Endothelial cell of umbilical vein (primary cell): ENCODE results near the gene FTO. TPM values are rescaled to one million over a fixed set of nuclear protein-coding genes. Genes with fewer than 3 reads are reported as not detected.

Source experiments
- BruUV-seq: library from RNA; stranded (reverse); fragments of 400-500 nt; replicated peaks from 2 replicates; lab custom pipeline; 2021; lab: Mats Ljungman, UMichigan
- CTCF ChIA-PET: fragments of 300-600, 350-600 bp; sonication (Branson Sonifier 250); formaldehyde crosslinking; loops from one replicate; lab custom pipeline; 2021; ENCODE audit warnings: antibody characterized with exemption, inconsistent platforms; lab: Charles Lee
- POLR2A ChIA-PET: fragments of 300-600, 350-600 bp; sonication (Branson Sonifier 250); formaldehyde crosslinking; loops from one replicate; lab custom pipeline; 2021; ENCODE audit warnings: antibody characterized with exemption, inconsistent platforms; lab: Charles Lee
- DNase-seq: peaks from one replicate; pipeline ENCODE4 v3.0.0-alpha.2; 2011; ENCODE audit warnings: low read depth, low spot score
- FAIRE-seq: peaks from 2 replicates; lab custom pipeline; 2011; peaks lifted over from hg19 to GRCh38; lab: Jason Lieb, UNC
- H2AFZ ChIP-seq: 2 replicates; pipeline ENCODE4 v1.6.0; 2012; ENCODE audit warnings: low read depth, low read length, control low read depth, inconsistent platforms
- H3K27ac ChIP-seq: 2 replicates; pipeline ENCODE4 v1.5.1; 2011; ENCODE audit warnings: low read depth, mild to moderate bottlenecking, control low read depth, low read length, moderate library complexity; ENCODE audit not compliant: insufficient read depth
- H3K27me3 ChIP-seq, 2 experiments: 2 replicates each; pipeline versions ENCODE4 v1.6.0 to v1.6.1; 2011; ENCODE audit warnings: low read length in 2 of 2, mixed read lengths in 1 of 2; ENCODE audit not compliant: control insufficient read depth in 2 of 2, insufficient read depth in 2 of 2
- H3K36me3 ChIP-seq, 2 experiments: 2 replicates in 1 of 2; 3 replicates in 1 of 2; pipeline ENCODE4 v1.5.1; 2011; ENCODE audit warnings: low read length in 2 of 2, mild to moderate bottlenecking in 1 of 2, moderate library complexity in 1 of 2; ENCODE audit not compliant: control insufficient read depth in 2 of 2, insufficient read depth in 2 of 2; ENCODE audit errors: extremely low read depth in 1 of 2
- H3K4me1 ChIP-seq: 3 replicates; pipeline ENCODE4 v1.5.1; 2011; ENCODE audit warnings: mild to moderate bottlenecking, low read length; ENCODE audit not compliant: control insufficient read depth, insufficient read depth; ENCODE audit errors: extremely low read depth
- H3K4me2 ChIP-seq: 2 replicates; pipeline ENCODE4 v1.6.1; 2011; ENCODE audit warnings: low read length, control low read depth, mixed read lengths; ENCODE audit not compliant: insufficient read depth
- H3K4me3 ChIP-seq, 3 experiments: fragments of 200-600 bp in 1 of 3; sonication (generic), shearing (Covaris generic) in 1 of 3; replicated peaks in 1 of 3; 2 replicates each; pipeline ENCODE4 v1.5.1; 2011 to 2016; ENCODE audit warnings: control low read depth in 3 of 3, low read length in 3 of 3, mild to moderate bottlenecking in 2 of 3, inconsistent platforms in 1 of 3, low read depth in 1 of 3, moderate library complexity in 1 of 3; ENCODE audit not compliant: insufficient read depth in 1 of 3
- H3K79me2 ChIP-seq: 2 replicates; pipeline ENCODE4 v1.6.0; 2012; ENCODE audit warnings: low read length, inconsistent platforms; ENCODE audit not compliant: control insufficient read depth, insufficient read depth
- H3K9ac ChIP-seq: replicated peaks from 2 replicates; pipeline ENCODE3; 2011; ENCODE audit warnings: low read length, control low read depth; ENCODE audit not compliant: insufficient read depth; ENCODE audit errors: extremely low read depth
- H3K9me1 ChIP-seq: replicated peaks from 3 replicates; pipeline ENCODE4 v1.6.0; 2011; ENCODE audit warnings: mild to moderate bottlenecking, low read length; ENCODE audit not compliant: control insufficient read depth, insufficient read depth; ENCODE audit errors: extremely low read depth
- H3K9me3 ChIP-seq: replicated peaks from 2 replicates; pipeline ENCODE4 v1.5.1; 2012; ENCODE audit warnings: low read length, inconsistent platforms; ENCODE audit not compliant: control insufficient read depth, insufficient read depth
- H4K20me1 ChIP-seq: replicated peaks from 2 replicates; pipeline ENCODE3; 2011; ENCODE audit warnings: mild to moderate bottlenecking, low read length; ENCODE audit not compliant: control insufficient read depth, insufficient read depth; ENCODE audit errors: extremely low read depth
- CTCF ChIP-seq, 2 donors: IDR thresholded peaks; 1 replicate in 1 of 2; 2 replicates in 1 of 2; pipeline ENCODE4 v1.5.1; 2011; ENCODE audit warnings: low read length in 2 of 2, mild to moderate bottlenecking in 2 of 2, moderate library complexity in 2 of 2, control low read depth in 1 of 2, inconsistent platforms in 1 of 2, low read depth in 1 of 2; ENCODE audit not compliant: insufficient read depth in 1 of 2; ENCODE audit errors: extremely low read depth in 1 of 2
- EZH2 ChIP-seq: IDR thresholded peaks from 2 replicates; pipeline ENCODE4 v1.6.1; 2012; ENCODE audit warnings: borderline replicate concordance, low read depth, mild to moderate bottlenecking, moderate library complexity, low read length, inconsistent platforms; ENCODE audit not compliant: severe bottlenecking
- FOS ChIP-seq: IDR thresholded peaks from 2 replicates; pipeline ENCODE4 v1.6.1; 2011; ENCODE audit warnings: mild to moderate bottlenecking, low read length, moderate library complexity, borderline replicate concordance; ENCODE audit not compliant: insufficient read depth
- GATA2 ChIP-seq: IDR thresholded peaks from 2 replicates; pipeline ENCODE4 v1.7.0; 2011; ENCODE audit warnings: low read depth, mild to moderate bottlenecking, moderate library complexity, mixed read lengths, low read length; ENCODE audit not compliant: insufficient read length, insufficient read depth
- JUN ChIP-seq: IDR thresholded peaks from 2 replicates; pipeline ENCODE4 v1.6.1; 2011; ENCODE audit warnings: borderline replicate concordance, low read depth; ENCODE audit not compliant: insufficient read length, insufficient read depth
- MAX ChIP-seq: IDR thresholded peaks from 2 replicates; pipeline ENCODE4 v1.6.1; 2011; ENCODE audit not compliant: insufficient read depth, insufficient read length
- MYC ChIP-seq: IDR thresholded peaks from one replicate; pipeline ENCODE4 v1.6.1; 2011; ENCODE audit warnings: mild to moderate bottlenecking, low read depth, low read length
- POLR2A ChIP-seq: IDR thresholded peaks from 2 replicates; pipeline ENCODE4 v1.6.1; 2012; ENCODE audit warnings: low read depth, mild to moderate bottlenecking, control low read depth, low read length
- POLR2AphosphoS5 ChIP-seq: IDR thresholded peaks from 2 replicates; pipeline ENCODE4 v1.6.1; 2012; ENCODE audit warnings: low read depth, mild to moderate bottlenecking, control low read depth, low read length, moderate library complexity; ENCODE audit not compliant: insufficient read depth
- dilution Hi-C: fragments of 300-500 bp; cut with MboI; formaldehyde crosslinking; loops from one replicate; pipeline ENCODE4 v1.15.0; 2019; ENCODE audit warnings: low sequenced_read_pairs; ENCODE audit not compliant: extremely low pct_ligation_motif_present
- intact Hi-C: fragments of 100-400 bp; cut with micrococcal nuclease; formaldehyde crosslinking; loops from one replicate; pipeline ENCODE4 v1.10.0; 2022
- polyA plus RNA-seq, 4 experiments: library from polyadenylated mRNA; depleted of rRNA in 3 of 4; stranded (reverse) in 3 of 4; unstranded in 1 of 4; fragments of >200 nt; gene quantifications; 2 replicates each; pipeline versions ENCODE4 v1.2.1 to v1.2.3, GENCODE V29; 2011 to 2012; ENCODE audit warnings: missing spikeins in 1 of 4
- total RNA-seq: library from RNA; stranded (reverse); gene quantifications from 2 replicates; pipeline ENCODE4 v1.2.3, GENCODE V29; 2021

FTO gene
- total and polyA plus RNA-seq, 2 donors (not counting 3 experiments of a cell fraction or from before 2014, with no cell fraction given) = 48.6 to 87.1 TPM

GRCh38 chr16:54030451-54030850 lies 326.5 kb downstream of the FTO start:
- Histone ChIP-seq H3K9me1 (no peaks in the 10 kb centered on the region), H3K27me3 (no peaks in the 10 kb centered on the region), H3K27ac (no peak overlapping the region), H3K9me3 (no peaks in the 10 kb centered on the region), H4K20me1 (no peaks in the 10 kb centered on the region), H3K9ac (no peak overlapping the region), H3K79me2 (no peaks in the 10 kb centered on the region), H3K4me3 (no peak overlapping the region), H2AFZ (no peak overlapping the region), H3K4me1 (peaks cover 33% of the 10 kb centered on the region), H3K4me2 (no peak overlapping the region), H3K36me3 (no peaks in the 10 kb centered on the region)
- no peak for TF ChIP-seq CTCF (IDR thresholded peaks at IDR 0.05; ENCODE audit: extremely low read depth in 1 of 2, insufficient read depth in 1 of 2, low read depth in 1 of 2, low read length in 2 of 2)
- no peak for TF ChIP-seq MAX
- TF ChIP-seq MYC = no peak
- TF ChIP-seq POLR2AphosphoS5 = no peak
- TF ChIP-seq JUN = no peak
- no peak for TF ChIP-seq FOS
- no peak for TF ChIP-seq EZH2
- no peak for TF ChIP-seq GATA2
- TF ChIP-seq POLR2A = no peak
- POLR2A ChIA-PET = no interaction called here
- intact Hi-C loops = no loop called here
- no peak for DNase-seq
- dilution Hi-C loops = no loop called here
- BruUV-seq = no TSS peak
- CTCF ChIA-PET = interaction anchor here (1.9 kb wide), 1 partner anchor 9 kb away, joined by 4 read pairs; no protein-coding TSS in a partner anchor
- no peak for FAIRE-seq
